IMR-90 (cell line): Measurements from ENCODE around the gene CAPN9. TPM values are rescaled to one million over a fixed set of nuclear protein-coding genes. Genes with fewer than 3 reads are reported as not detected.

ENCODE experiments used
- ATAC-seq: fragments of 200-7000 bp; cut with Tn5 transposase; 2 replicates; pipeline ENCODE4 v1.9.1; 2020; ENCODE audit warnings: low read depth, mild to moderate bottlenecking, moderate library complexity
- BruUV-seq: library from RNA; stranded (reverse); fragments of 400-500 nt; replicated peaks from 2 replicates; lab custom pipeline; 2021; lab: Mats Ljungman, UMichigan
- CTCF ChIA-PET: fragments of 300-600 bp; formaldehyde crosslinking; extraction: SDS; loops from one replicate; lab custom pipeline; 2021; ENCODE audit warnings: antibody characterized with exemption; lab: Yijun Ruan, JAX
- POLR2A ChIA-PET: fragments of 300-600 bp; sonication (Branson Sonifier 250); formaldehyde crosslinking; loops from one replicate; lab custom pipeline; 2022; ENCODE audit warnings: antibody characterized with exemption; ENCODE audit not compliant: unreplicated experiment; lab: Charles Lee
- DNase-seq: peaks from one replicate; pipeline ENCODE4 v3.0.0; 2013
- H2AFZ ChIP-seq: replicated peaks from 2 replicates; pipeline ENCODE3; 2013; ENCODE audit warnings: low read length, mild to moderate bottlenecking; ENCODE audit not compliant: poor library complexity
- H2AK5ac ChIP-seq: 2 replicates; pipeline ENCODE4 v1.6.1; 2013; ENCODE audit warnings: low read depth, low read length, inconsistent platforms
- H2AK9ac ChIP-seq: replicated peaks from 2 replicates; pipeline ENCODE3; 2013; ENCODE audit warnings: mild to moderate bottlenecking, low read depth, low read length, moderate library complexity; ENCODE audit not compliant: poor library complexity
- H2BK120ac ChIP-seq: 2 replicates; pipeline ENCODE4 v1.6.1; 2013; ENCODE audit warnings: low read depth, low read length, inconsistent platforms
- H2BK15ac ChIP-seq: 3 replicates; pipeline ENCODE4 v1.6.1; 2013; ENCODE audit warnings: low read depth, low read length, inconsistent platforms
- H2BK20ac ChIP-seq: 2 replicates; pipeline ENCODE4 v1.6.1; 2013; ENCODE audit warnings: low read depth, mild to moderate bottlenecking, inconsistent platforms, low read length, moderate library complexity
- H2BK5ac ChIP-seq: 2 replicates; pipeline ENCODE4 v1.6.1; 2013; ENCODE audit warnings: mild to moderate bottlenecking, low read depth, low read length, inconsistent platforms; ENCODE audit not compliant: poor library complexity, severe bottlenecking
- H3K14ac ChIP-seq: replicated peaks from 2 replicates; pipeline ENCODE4 v1.6.1; 2013; ENCODE audit warnings: low read depth, low read length, inconsistent platforms
- H3K18ac ChIP-seq: 2 replicates; pipeline ENCODE4 v1.6.1; 2013; ENCODE audit warnings: low read depth, low read length, control low read depth
- H3K23ac ChIP-seq: 2 replicates; pipeline ENCODE4 v1.6.1; 2013; ENCODE audit warnings: low read depth, low read length, inconsistent platforms
- H3K27ac ChIP-seq: 2 replicates; pipeline ENCODE4 v1.5.1; 2013; ENCODE audit warnings: mild to moderate bottlenecking, control low read depth, low read length; ENCODE audit not compliant: insufficient read depth
- H3K27me3 ChIP-seq: 2 replicates; pipeline ENCODE4 v1.6.1; 2013; ENCODE audit warnings: low read length; ENCODE audit not compliant: control insufficient read depth, insufficient read depth
- H3K36me3 ChIP-seq: 2 replicates; pipeline ENCODE4 v1.6.1; 2013; ENCODE audit warnings: low read length, mixed read lengths; ENCODE audit not compliant: control insufficient read depth, insufficient read depth
- H3K4ac ChIP-seq: 2 replicates; pipeline ENCODE4 v1.6.1; 2013; ENCODE audit warnings: low read depth, low read length, inconsistent platforms
- H3K4me1 ChIP-seq: 2 replicates; pipeline ENCODE4 v1.6.1; 2013; ENCODE audit warnings: low read length, mixed read lengths; ENCODE audit not compliant: control insufficient read depth, insufficient read depth
- H3K4me2 ChIP-seq: 2 replicates; pipeline ENCODE4 v1.6.1; 2013; ENCODE audit warnings: low read depth, mild to moderate bottlenecking, control low read depth, low read length, moderate library complexity
- H3K4me3 ChIP-seq: 2 replicates; pipeline ENCODE4 v1.5.1; 2013; ENCODE audit warnings: low read depth, mild to moderate bottlenecking, control low read depth, low read length, moderate library complexity; ENCODE audit not compliant: insufficient read depth
- H3K56ac ChIP-seq: 2 replicates; pipeline ENCODE4 v1.6.1; 2013; ENCODE audit warnings: low read length, inconsistent platforms; ENCODE audit not compliant: insufficient read depth; ENCODE audit errors: extremely low read depth
- H3K79me1 ChIP-seq, 2 experiments: 2 replicates each; pipeline ENCODE4 v1.6.1; 2013; ENCODE audit warnings: low read length in 2 of 2, inconsistent platforms in 1 of 2, low read depth in 1 of 2
- H3K9ac ChIP-seq: 2 replicates; pipeline ENCODE4 v1.6.1; 2013; ENCODE audit warnings: low read depth, low read length, control low read depth
- H3K9me1 ChIP-seq: 2 replicates; pipeline ENCODE4 v1.6.1; 2013; ENCODE audit warnings: low read length, inconsistent platforms; ENCODE audit not compliant: insufficient read depth
- H3K9me3 ChIP-seq: 2 replicates; pipeline ENCODE4 v1.6.1; 2013; ENCODE audit warnings: low read length; ENCODE audit not compliant: control insufficient read depth, insufficient read depth
- H4K20me1 ChIP-seq: 2 replicates; pipeline ENCODE4 v1.6.1; 2013; ENCODE audit warnings: low read length, inconsistent platforms; ENCODE audit not compliant: insufficient read depth
- H4K5ac ChIP-seq: 2 replicates; pipeline ENCODE4 v1.6.1; 2013; ENCODE audit warnings: mild to moderate bottlenecking, low read depth, low read length, control low read depth
- H4K8ac ChIP-seq, 2 experiments: 2 replicates each; pipeline ENCODE4 v1.6.1; 2013; ENCODE audit warnings: low read depth in 2 of 2, low read length in 2 of 2, control low read depth in 1 of 2, inconsistent platforms in 1 of 2
- H4K91ac ChIP-seq: 2 replicates; pipeline ENCODE4 v1.6.1; 2013; ENCODE audit warnings: low read depth, low read length, inconsistent platforms; ENCODE audit not compliant: insufficient read depth
- BHLHE40 ChIP-seq: fragments of 150-350 bp; IDR thresholded peaks from 2 replicates; pipeline ENCODE4 v1.6.1; 2016; ENCODE audit warnings: mild to moderate bottlenecking, low read depth, low read length
- CEBPB ChIP-seq: IDR thresholded peaks from 2 replicates; pipeline ENCODE4 v1.6.1; 2012; ENCODE audit warnings: low read depth, low read length, improper control_type of control experiment
- ELK1 ChIP-seq: fragments of 150-350 bp; IDR thresholded peaks from 2 replicates; pipeline ENCODE4 v1.6.1; 2016; ENCODE audit warnings: low read depth, mild to moderate bottlenecking, low read length, moderate library complexity, borderline replicate concordance
- FOS ChIP-seq: fragments of 150-350 bp; IDR thresholded peaks from 2 replicates; pipeline ENCODE4 v1.6.1; 2016; ENCODE audit warnings: low read depth, low read length
- MAFK ChIP-seq: IDR thresholded peaks from 2 replicates; pipeline ENCODE4 v1.6.1; 2012; ENCODE audit warnings: low read depth, low read length, improper control_type of control experiment
- MAZ ChIP-seq: IDR thresholded peaks from 2 replicates; pipeline ENCODE4 v1.6.1; 2012; ENCODE audit warnings: low read depth, mild to moderate bottlenecking, low read length, improper control_type of control experiment, moderate library complexity, borderline replicate concordance
- NFE2L2 ChIP-seq: fragments of 150-350 bp; IDR thresholded peaks from 2 replicates; pipeline ENCODE4 v1.6.1; 2016; ENCODE audit warnings: low read depth, mild to moderate bottlenecking, low read length
- POLR2A ChIP-seq: IDR thresholded peaks from 2 replicates; pipeline ENCODE4 v1.6.1; 2012; ENCODE audit warnings: mild to moderate bottlenecking, low read depth, low read length
- RAD21 ChIP-seq: IDR thresholded peaks from 2 replicates; pipeline ENCODE4 v1.6.1; 2012; ENCODE audit warnings: low read length, improper control_type of control experiment
- RFX5 ChIP-seq: IDR thresholded peaks from 2 replicates; pipeline ENCODE4 v1.8.0; 2012; ENCODE audit warnings: low read depth, mild to moderate bottlenecking, low read length, moderate library complexity
- WGBS, 2 experiments: methylation state at CpG; one replicate each; pipeline versions ENCODE4 v1.1.5 to v1.1.7; 2013; ENCODE audit warnings: missing lambda C conversion rate in 2 of 2; ENCODE audit not compliant: insufficient read length in 1 of 2; ENCODE audit errors: extremely low coverage in 2 of 2; 5-methylcytosine and 5-hydroxymethylcytosine counted together
- dilution Hi-C: fragments of 300-500 bp; cut with HindIII; formaldehyde crosslinking; loops from one replicate; pipeline ENCODE4 v1.14.3; 2018; ENCODE audit warnings: low sequenced_read_pairs; ENCODE audit not compliant: unreplicated experiment
- in situ Hi-C: fragments of 300-500 bp; cut with MboI; formaldehyde crosslinking; loops from 3 replicates; pipeline ENCODE4 v1.14.3; 2019; ENCODE audit warnings: low sequenced_read_pairs, inconsistent platforms, mixed read lengths
- intact Hi-C: fragments of 100-400 bp; cut with micrococcal nuclease; formaldehyde crosslinking; loops from 2 replicates; pipeline ENCODE4 v1.10.0; 2022
- polyA plus RNA-seq, 3 experiments: library from polyadenylated mRNA; depleted of rRNA; stranded (reverse); fragments of >200 nt; gene quantifications; 2 replicates each; pipeline ENCODE4 v1.2.3, GENCODE V29; 2012; ENCODE audit warnings: low replicate concordance in 1 of 3
- total RNA-seq: library from RNA; depleted of rRNA; stranded (reverse); fragments of >200 nt; gene quantifications from 2 replicates; pipeline ENCODE4 v1.2.3, GENCODE V29; 2012
- TF ChIP-seq, protein P1 (sequence below): fragments of 150-350 bp; IDR thresholded peaks from 2 replicates; pipeline ENCODE4 v1.6.1; 2017; ENCODE audit warnings: mild to moderate bottlenecking, antibody characterized with exemption, low read length, low read depth
- TF ChIP-seq, protein P2 (sequence below): conservative IDR thresholded peaks from 2 replicates; pipeline ENCODE4 v1.5.1; 2012; ENCODE audit warnings: mild to moderate bottlenecking, low read depth, low read length, improper control_type of control experiment

Gene CAPN9
- total and polyA plus RNA-seq, 2 of the 4 experiments (the other 2 are of a cell fraction) = not detected

- ChIA-PET POLR2A (no interaction called here), CTCF (interaction anchor here (0.6 kb wide), 1 partner anchor 89 kb away, joined by 6 read pairs; no protein-coding TSS in a partner anchor)
- dilution Hi-C loops = no loop called here
- ATAC-seq (no peak), DNase-seq (no peak)
- H2BK5ac ChIP-seq = no peak overlapping the region
- H3K23ac ChIP-seq = no peak overlapping the region
- H2AK9ac ChIP-seq = no peak overlapping the region
- no peak overlapping the region for H3K27ac ChIP-seq
- H3K56ac ChIP-seq = no peak overlapping the region
- in situ Hi-C loops = no loop called here
- no peak overlapping the region for H3K9ac ChIP-seq
- no peak overlapping the region for H2AK5ac ChIP-seq
- H4K8ac ChIP-seq = no peak overlapping the region
- no peak overlapping the region for H2BK120ac ChIP-seq
- no peak overlapping the region for H4K5ac ChIP-seq
- H3K4me2 ChIP-seq = no peak overlapping the region
- no peaks in the 10 kb centered on the region for H3K79me1 ChIP-seq
- H2BK15ac ChIP-seq = no peak overlapping the region
- intact Hi-C loops = no loop called here
- H3K9me1 ChIP-seq = peaks cover 3% of the 10 kb centered on the region; the same call in 1 of the 2 replicates
- H3K4me1 ChIP-seq = peaks cover 11% of the 10 kb centered on the region; the same call in 1 of the 2 replicates
- H2AFZ ChIP-seq = no peak overlapping the region
- peaks cover 2% of the 10 kb centered on the region; the same call in 1 of the 2 replicates for H3K27me3 ChIP-seq
- no peak overlapping the region for H3K4ac ChIP-seq
- no peak overlapping the region for H3K18ac ChIP-seq
- no peaks in the 10 kb centered on the region for H3K9me3 ChIP-seq
- no TSS peak for BruUV-seq
- TF ChIP-seq MAZ = no peak
- TF ChIP-seq CEBPB = no peak
- no peak for TF ChIP-seq MAFK
- TF ChIP-seq, protein P1, sequence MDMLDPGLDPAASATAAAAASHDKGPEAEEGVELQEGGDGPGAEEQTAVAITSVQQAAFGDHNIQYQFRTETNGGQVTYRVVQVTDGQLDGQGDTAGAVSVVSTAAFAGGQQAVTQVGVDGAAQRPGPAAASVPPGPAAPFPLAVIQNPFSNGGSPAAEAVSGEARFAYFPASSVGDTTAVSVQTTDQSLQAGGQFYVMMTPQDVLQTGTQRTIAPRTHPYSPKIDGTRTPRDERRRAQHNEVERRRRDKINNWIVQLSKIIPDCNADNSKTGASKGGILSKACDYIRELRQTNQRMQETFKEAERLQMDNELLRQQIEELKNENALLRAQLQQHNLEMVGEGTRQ = no peak
- TF ChIP-seq BHLHE40 = no peak
- TF ChIP-seq RAD21 = no peak
- no peak for TF ChIP-seq POLR2A
- no peak for TF ChIP-seq RFX5
- TF ChIP-seq, protein P2, sequence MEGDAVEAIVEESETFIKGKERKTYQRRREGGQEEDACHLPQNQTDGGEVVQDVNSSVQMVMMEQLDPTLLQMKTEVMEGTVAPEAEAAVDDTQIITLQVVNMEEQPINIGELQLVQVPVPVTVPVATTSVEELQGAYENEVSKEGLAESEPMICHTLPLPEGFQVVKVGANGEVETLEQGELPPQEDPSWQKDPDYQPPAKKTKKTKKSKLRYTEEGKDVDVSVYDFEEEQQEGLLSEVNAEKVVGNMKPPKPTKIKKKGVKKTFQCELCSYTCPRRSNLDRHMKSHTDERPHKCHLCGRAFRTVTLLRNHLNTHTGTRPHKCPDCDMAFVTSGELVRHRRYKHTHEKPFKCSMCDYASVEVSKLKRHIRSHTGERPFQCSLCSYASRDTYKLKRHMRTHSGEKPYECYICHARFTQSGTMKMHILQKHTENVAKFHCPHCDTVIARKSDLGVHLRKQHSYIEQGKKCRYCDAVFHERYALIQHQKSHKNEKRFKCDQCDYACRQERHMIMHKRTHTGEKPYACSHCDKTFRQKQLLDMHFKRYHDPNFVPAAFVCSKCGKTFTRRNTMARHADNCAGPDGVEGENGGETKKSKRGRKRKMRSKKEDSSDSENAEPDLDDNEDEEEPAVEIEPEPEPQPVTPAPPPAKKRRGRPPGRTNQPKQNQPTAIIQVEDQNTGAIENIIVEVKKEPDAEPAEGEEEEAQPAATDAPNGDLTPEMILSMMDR = no peak
- TF ChIP-seq NFE2L2 = no peak
- TF ChIP-seq ELK1 = no peak
- TF ChIP-seq FOS = no peak
- 91% methylated on average over 6 of the region's 12 CpGs; no CpG with 5 or more reads in 1 of the 2 experiments for WGBS, 2 experiments
- H4K20me1 ChIP-seq = no peaks in the 10 kb centered on the region
- H3K36me3 ChIP-seq = no peaks in the 10 kb centered on the region
- H3K14ac ChIP-seq = no peak overlapping the region
- no peak overlapping the region for H3K4me3 ChIP-seq
- H2BK20ac ChIP-seq = no peak overlapping the region
- H4K91ac ChIP-seq = no peak overlapping the region
These were observed 2.0 kb downstream of the CAPN9 start for GRCh38 chr1:230749150-230749549.
